DOHH2 (cell line): Measurements from ENCODE around the gene VPS13A.
"Not testable (repeated sequence)": the region's sequence is repeated elsewhere in the genome, so short reads cannot be mapped to it uniquely, and the experiment has no call there.

Experiments used
- H3F3A ChIP-seq: fragments of 200-600 bp; sonication (generic), shearing (Covaris generic); 2 replicates; pipeline ENCODE4 v1.6.0; 2016; ENCODE audit warnings: antibody characterized with exemption, mild to moderate bottlenecking; ENCODE audit not compliant: control insufficient read depth, insufficient read depth
- H3K27ac ChIP-seq: fragments of 200-600 bp; sonication (generic); 2 replicates; pipeline ENCODE4 v1.5.1; 2014; ENCODE audit warnings: low read depth, mild to moderate bottlenecking, low read length, moderate library complexity
- H3K27me3 ChIP-seq: fragments of 200-600 bp; sonication (generic); 2 replicates; pipeline ENCODE4 v1.6.1; 2014; ENCODE audit warnings: mild to moderate bottlenecking, low read length, mixed read lengths; ENCODE audit not compliant: control insufficient read depth
- H3K36me3 ChIP-seq: fragments of 200-600 bp; sonication (generic); 2 replicates; pipeline ENCODE4 v1.6.1; 2014; ENCODE audit warnings: mild to moderate bottlenecking, low read length, moderate library complexity, mixed read lengths; ENCODE audit not compliant: control insufficient read depth
- H3K4me1 ChIP-seq: fragments of 200-600 bp; sonication (generic); 2 replicates; pipeline ENCODE4 v1.6.1; 2014; ENCODE audit warnings: mild to moderate bottlenecking, low read length, mixed read lengths; ENCODE audit not compliant: control insufficient read depth
- H3K4me2 ChIP-seq: fragments of 200-600 bp; sonication (generic); 2 replicates; pipeline ENCODE4 v1.6.0; 2014; ENCODE audit warnings: mild to moderate bottlenecking, low read length, moderate library complexity
- H3K4me3 ChIP-seq: fragments of 200-600 bp; sonication (generic); 2 replicates; pipeline ENCODE4 v1.5.1; 2014; ENCODE audit warnings: mild to moderate bottlenecking, low read length, mixed read lengths
- H3K79me2 ChIP-seq: fragments of 200-600 bp; sonication (generic); 2 replicates; pipeline ENCODE4 v1.6.1; 2014; ENCODE audit warnings: mild to moderate bottlenecking, low read length, mixed read lengths; ENCODE audit not compliant: control insufficient read depth
- H3K9me2 ChIP-seq: fragments of 200-600 bp; sonication (generic); replicated peaks from 2 replicates; pipeline ENCODE4 v1.6.1; 2014; ENCODE audit warnings: mild to moderate bottlenecking, low read length, mixed read lengths; ENCODE audit not compliant: control insufficient read depth
- H3K9me3 ChIP-seq: fragments of 200-600 bp; sonication (generic); 2 replicates; pipeline ENCODE4 v1.6.1; 2014; ENCODE audit warnings: antibody characterized with exemption, low read length, mixed read lengths; ENCODE audit not compliant: control insufficient read depth, insufficient read depth
- H4K20me1 ChIP-seq: fragments of 200-600 bp; sonication (generic); 2 replicates; pipeline ENCODE4 v1.6.0; 2014; ENCODE audit warnings: low read depth, mild to moderate bottlenecking, antibody characterized with exemption, low read length, moderate library complexity; ENCODE audit not compliant: control insufficient read depth, insufficient read depth
- EZH2phosphoT487 ChIP-seq: fragments of 200-600 bp; sonication (generic); IDR thresholded peaks from 2 replicates; pipeline ENCODE4 v1.6.1; 2017; ENCODE audit warnings: borderline replicate concordance, mild to moderate bottlenecking, antibody characterized with exemption, low read length, moderate library complexity, mixed read lengths
- TF ChIP-seq, protein P1 (sequence below): fragments of 200-600 bp; sonication (generic); IDR thresholded peaks from one replicate; pipeline ENCODE4 v1.5.1; 2014; ENCODE audit warnings: antibody characterized with exemption, mild to moderate bottlenecking, low read depth, low read length; ENCODE audit not compliant: poor library complexity, severe bottlenecking

The VPS13A gene

DNA sequence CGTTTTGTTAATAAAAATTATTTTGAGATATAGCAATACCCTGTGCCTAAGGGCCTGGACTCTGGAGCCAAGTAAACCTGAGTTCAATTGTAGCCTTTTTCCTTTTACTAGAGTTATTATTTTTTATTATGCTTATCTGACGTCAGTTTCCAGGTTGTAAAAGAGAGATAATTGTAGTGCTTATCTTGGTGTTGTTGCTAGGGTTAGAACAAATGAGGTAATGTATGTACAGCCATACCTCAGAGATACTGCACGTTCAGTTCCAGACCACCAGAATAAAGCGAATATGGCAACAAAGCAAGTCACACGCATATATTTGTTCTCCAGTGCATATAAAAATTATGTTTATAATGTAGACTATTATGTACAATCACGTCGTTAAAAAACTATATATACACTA, 215.0 kb downstream of the VPS13A start:
- Histone ChIP-seq H3K9me3 (no peaks in the 10 kb centered on the region), H3K27me3 (no peaks in the 10 kb centered on the region), H4K20me1 (no peaks in the 10 kb centered on the region), H3K4me2 (no peak overlapping the region), H3K27ac (no peak overlapping the region), H3F3A (no peaks in the 10 kb centered on the region), H3K79me2 (no peaks in the 10 kb centered on the region), H3K36me3 (no peaks in the 10 kb centered on the region), H3K9me2 (no peaks in the 10 kb centered on the region), H3K4me3 (no peak overlapping the region), H3K4me1 (no peaks in the 10 kb centered on the region)
- TF ChIP-seq, protein P1, sequence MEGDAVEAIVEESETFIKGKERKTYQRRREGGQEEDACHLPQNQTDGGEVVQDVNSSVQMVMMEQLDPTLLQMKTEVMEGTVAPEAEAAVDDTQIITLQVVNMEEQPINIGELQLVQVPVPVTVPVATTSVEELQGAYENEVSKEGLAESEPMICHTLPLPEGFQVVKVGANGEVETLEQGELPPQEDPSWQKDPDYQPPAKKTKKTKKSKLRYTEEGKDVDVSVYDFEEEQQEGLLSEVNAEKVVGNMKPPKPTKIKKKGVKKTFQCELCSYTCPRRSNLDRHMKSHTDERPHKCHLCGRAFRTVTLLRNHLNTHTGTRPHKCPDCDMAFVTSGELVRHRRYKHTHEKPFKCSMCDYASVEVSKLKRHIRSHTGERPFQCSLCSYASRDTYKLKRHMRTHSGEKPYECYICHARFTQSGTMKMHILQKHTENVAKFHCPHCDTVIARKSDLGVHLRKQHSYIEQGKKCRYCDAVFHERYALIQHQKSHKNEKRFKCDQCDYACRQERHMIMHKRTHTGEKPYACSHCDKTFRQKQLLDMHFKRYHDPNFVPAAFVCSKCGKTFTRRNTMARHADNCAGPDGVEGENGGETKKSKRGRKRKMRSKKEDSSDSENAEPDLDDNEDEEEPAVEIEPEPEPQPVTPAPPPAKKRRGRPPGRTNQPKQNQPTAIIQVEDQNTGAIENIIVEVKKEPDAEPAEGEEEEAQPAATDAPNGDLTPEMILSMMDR = no peak
- no peak for TF ChIP-seq EZH2phosphoT487

DNA sequence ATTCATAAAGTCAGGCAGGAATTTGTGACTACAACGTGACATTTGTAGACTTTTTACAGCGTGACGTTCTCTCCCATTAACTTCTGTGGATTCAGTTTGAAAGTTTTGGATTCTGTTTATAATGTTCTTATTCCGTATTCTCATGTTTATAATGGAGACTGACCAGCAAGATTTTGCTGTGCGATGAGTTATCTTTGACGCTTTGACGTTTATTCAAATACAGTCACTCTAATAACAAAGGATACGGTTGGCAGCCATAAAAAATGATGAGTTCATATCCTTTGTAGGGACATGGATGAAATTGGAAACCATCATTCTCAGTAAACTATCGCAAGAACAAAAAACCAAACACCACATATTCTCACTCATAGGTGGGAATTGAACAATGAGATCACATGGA, 221.2 kb downstream of the VPS13A start:
- not testable (repeated sequence) for H3K27ac ChIP-seq, H3K4me3 ChIP-seq, H3F3A ChIP-seq, H3K9me3 ChIP-seq, H3K4me2 ChIP-seq, H3K27me3 ChIP-seq, H3K4me1 ChIP-seq, H3K9me2 ChIP-seq, H4K20me1 ChIP-seq, H3K36me3 ChIP-seq, H3K79me2 ChIP-seq

- no peak overlapping the region for H3K4me3 ChIP-seq
- TF ChIP-seq, protein P1 = no peak
- no peak for TF ChIP-seq EZH2phosphoT487
- H3K4me2 ChIP-seq = no peak overlapping the region
- H3K27ac ChIP-seq = no peak overlapping the region
- no peaks in the 10 kb centered on the region for H3K9me2 ChIP-seq
- no peaks in the 10 kb centered on the region for H3K4me1 ChIP-seq
- no peaks in the 10 kb centered on the region for H3K9me3 ChIP-seq
- no peaks in the 10 kb centered on the region for H3K79me2 ChIP-seq
- H3K36me3 ChIP-seq = no peaks in the 10 kb centered on the region
- no peaks in the 10 kb centered on the region for H4K20me1 ChIP-seq
- H3K27me3 ChIP-seq = no peaks in the 10 kb centered on the region
- H3F3A ChIP-seq = no peaks in the 10 kb centered on the region
Measured at GRCh38 chr9:77399964-77400363, 222.6 kb downstream of the VPS13A start.

GRCh38 chr9:77402286-77402685, 225.0 kb downstream of the VPS13A start:
- Histone ChIP-seq H3K27ac (no peak overlapping the region), H4K20me1 (no peaks in the 10 kb centered on the region), H3K36me3 (peaks cover 5% of the 10 kb centered on the region; the same call in 1 of the 2 replicates), H3K27me3 (no peaks in the 10 kb centered on the region), H3K4me2 (no peak overlapping the region), H3K79me2 (no peaks in the 10 kb centered on the region), H3K4me3 (no peak overlapping the region), H3K4me1 (no peaks in the 10 kb centered on the region), H3K9me2 (no peaks in the 10 kb centered on the region), H3F3A (no peaks in the 10 kb centered on the region), H3K9me3 (no peaks in the 10 kb centered on the region)
- TF ChIP-seq, protein P1 = no peak
- TF ChIP-seq EZH2phosphoT487 = no peak
